ENCODE results near the gene ZNF516.

DNA sequence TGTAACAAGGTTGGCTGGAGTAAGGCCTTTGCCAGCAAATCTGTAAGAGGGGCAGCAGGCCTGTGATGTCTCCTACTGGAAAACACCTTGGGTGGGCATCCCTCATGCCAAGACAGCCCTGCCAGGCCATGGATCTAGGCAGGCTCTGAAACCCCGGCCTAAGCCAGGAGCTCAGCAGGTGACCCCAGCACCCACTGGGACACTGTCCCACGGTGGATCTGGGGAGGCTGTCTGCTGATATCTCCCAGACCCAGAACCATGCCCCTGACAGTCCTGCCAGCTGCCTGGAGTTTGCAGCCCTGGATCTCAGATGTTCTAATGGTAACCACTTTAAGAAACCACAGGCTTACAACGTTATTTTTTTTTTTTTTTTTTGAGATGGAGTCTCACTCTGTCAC is 117.7 kb downstream of the ZNF516 start:
- TF ChIP-seq, protein P1, sequence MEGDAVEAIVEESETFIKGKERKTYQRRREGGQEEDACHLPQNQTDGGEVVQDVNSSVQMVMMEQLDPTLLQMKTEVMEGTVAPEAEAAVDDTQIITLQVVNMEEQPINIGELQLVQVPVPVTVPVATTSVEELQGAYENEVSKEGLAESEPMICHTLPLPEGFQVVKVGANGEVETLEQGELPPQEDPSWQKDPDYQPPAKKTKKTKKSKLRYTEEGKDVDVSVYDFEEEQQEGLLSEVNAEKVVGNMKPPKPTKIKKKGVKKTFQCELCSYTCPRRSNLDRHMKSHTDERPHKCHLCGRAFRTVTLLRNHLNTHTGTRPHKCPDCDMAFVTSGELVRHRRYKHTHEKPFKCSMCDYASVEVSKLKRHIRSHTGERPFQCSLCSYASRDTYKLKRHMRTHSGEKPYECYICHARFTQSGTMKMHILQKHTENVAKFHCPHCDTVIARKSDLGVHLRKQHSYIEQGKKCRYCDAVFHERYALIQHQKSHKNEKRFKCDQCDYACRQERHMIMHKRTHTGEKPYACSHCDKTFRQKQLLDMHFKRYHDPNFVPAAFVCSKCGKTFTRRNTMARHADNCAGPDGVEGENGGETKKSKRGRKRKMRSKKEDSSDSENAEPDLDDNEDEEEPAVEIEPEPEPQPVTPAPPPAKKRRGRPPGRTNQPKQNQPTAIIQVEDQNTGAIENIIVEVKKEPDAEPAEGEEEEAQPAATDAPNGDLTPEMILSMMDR (conservative IDR thresholded peaks at IDR 0.05; ENCODE audit: low read depth, low read length), result no peak
- TF ChIP-seq RAD21 (IDR thresholded peaks at IDR 0.05; ENCODE audit: low read length) (no peak), USF2 (IDR thresholded peaks at IDR 0.05; ENCODE audit: low read depth, low read length) (no peak)
